ENCODE results near the gene ZNF19. TPM values are rescaled to one million over a fixed set of nuclear protein-coding genes. Genes with fewer than 3 reads are reported as not detected.

Gene ZNF19
- total RNA-seq, 1 donor from 2014 or later = 2.6 TPM

GRCh38 chr16:71453036-71453435, 36.1 kb downstream of the ZNF19 start:
- intact Hi-C loops (cut with DNase I) = no loop called here
- no peak for DNase-seq (ENCODE audit: low spot score)

GRCh38 chr16:71449020-71449419, 40.1 kb downstream of the ZNF19 start:
- DNase-seq (ENCODE audit: low spot score) = no peak
- intact Hi-C loops (cut with DNase I) = no loop called here

- DNase-seq (ENCODE audit: low spot score) = no peak
- intact Hi-C loops (cut with DNase I) = no loop called here
Observed at GRCh38 chr16:71448274-71448866, 40.8 kb downstream of the ZNF19 start.

- intact Hi-C loops (cut with DNase I) = no loop called here
- no peak for DNase-seq (ENCODE audit: low spot score)
Observed at GRCh38 chr16:71443714-71444113, 45.4 kb downstream of the ZNF19 start.

GRCh38 chr16:71442051-71442440, 47.1 kb downstream of the ZNF19 start, which contains the start of gene TLE7:
TLE7 (minus strand) TSS chr16:71442054; CDS start chr16:71433324, 8,730 bp downstream.
- intact Hi-C loops (cut with DNase I) = no loop called here
- no peak for DNase-seq (ENCODE audit: low spot score)

- intact Hi-C loops (cut with DNase I) = no loop called here
- DNase-seq (ENCODE audit: low spot score) = no peak
Observed at GRCh38 chr16:71441348-71442050, 47.6 kb downstream of the ZNF19 start.

GRCh38 chr16:71440669-71441347, 48.3 kb downstream of the ZNF19 start:
- no peak for DNase-seq (ENCODE audit: low spot score)
- intact Hi-C loops (cut with DNase I) = no loop called here

GRCh38 chr16:71439523-71439922, 49.6 kb downstream of the ZNF19 start:
- intact Hi-C loops (cut with DNase I) = no loop called here
- no peak for DNase-seq (ENCODE audit: low spot score)

GRCh38 chr16:71436473-71436872, 52.7 kb downstream of the ZNF19 start:
- DNase-seq (ENCODE audit: low spot score) = no peak
- intact Hi-C loops (cut with DNase I) = no loop called here

GRCh38 chr16:71432906-71433305, 56.2 kb downstream of the ZNF19 start:
- intact Hi-C loops (cut with DNase I) = no loop called here

GRCh38 chr16:71431991-71432390, 57.1 kb downstream of the ZNF19 start:
- DNase-seq (ENCODE audit: low spot score) = no peak
- intact Hi-C loops (cut with DNase I) = no loop called here

More at GRCh38 chr16:71432906-71433305, 56.2 kb downstream of the ZNF19 start:
- DNase-seq (ENCODE audit: low spot score) = peak; percentile 58

- no peak for DNase-seq (ENCODE audit: low spot score)
- intact Hi-C loops (cut with DNase I) = no loop called here
Observed at GRCh38 chr16:71431176-71431575, 57.9 kb downstream of the ZNF19 start.

- intact Hi-C loops (cut with DNase I) = no loop called here
- DNase-seq (ENCODE audit: low spot score) = no peak
Observed at GRCh38 chr16:71430744-71431143, 58.4 kb downstream of the ZNF19 start.

- intact Hi-C loops (cut with DNase I) = no loop called here
- DNase-seq (ENCODE audit: low spot score) = no peak
Observed at GRCh38 chr16:71429581-71429980, 59.5 kb downstream of the ZNF19 start.

GRCh38 chr16:71428883-71429282, 60.2 kb downstream of the ZNF19 start:
- intact Hi-C loops (cut with DNase I) = no loop called here
- no peak for DNase-seq (ENCODE audit: low spot score)

- intact Hi-C loops (cut with DNase I) = no loop called here
- no peak for DNase-seq (ENCODE audit: low spot score)
Observed at GRCh38 chr16:71428385-71428784, 60.7 kb downstream of the ZNF19 start.

GRCh38 chr16:71426880-71427615, 62.1 kb downstream of the ZNF19 start:
- DNase-seq (ENCODE audit: low spot score) = no peak
- intact Hi-C loops (cut with DNase I) = no loop called here

GRCh38 chr16:71426069-71426879, 62.9 kb downstream of the ZNF19 start:
- DNase-seq (ENCODE audit: low spot score) = peak; percentile 59
- intact Hi-C loops (cut with DNase I) = no loop called here

- intact Hi-C loops (cut with DNase I) = no loop called here
- peak; percentile 53 for DNase-seq (ENCODE audit: low spot score)
Observed at GRCh38 chr16:71425746-71426068, 63.4 kb downstream of the ZNF19 start.

Measured in cardiac septum (tissue), 1 donor.